ENCODE results near the gene MUSTN1. TPM values are rescaled to one million over a fixed set of nuclear protein-coding genes. Genes with fewer than 3 reads are reported as not detected.

Gene MUSTN1
- total and polyA plus RNA-seq, 2 of the 13 experiments (the other 11 are each of a cell fraction or from before 2014, with no cell fraction given), result 0.84 to 1.4 TPM

DNA sequence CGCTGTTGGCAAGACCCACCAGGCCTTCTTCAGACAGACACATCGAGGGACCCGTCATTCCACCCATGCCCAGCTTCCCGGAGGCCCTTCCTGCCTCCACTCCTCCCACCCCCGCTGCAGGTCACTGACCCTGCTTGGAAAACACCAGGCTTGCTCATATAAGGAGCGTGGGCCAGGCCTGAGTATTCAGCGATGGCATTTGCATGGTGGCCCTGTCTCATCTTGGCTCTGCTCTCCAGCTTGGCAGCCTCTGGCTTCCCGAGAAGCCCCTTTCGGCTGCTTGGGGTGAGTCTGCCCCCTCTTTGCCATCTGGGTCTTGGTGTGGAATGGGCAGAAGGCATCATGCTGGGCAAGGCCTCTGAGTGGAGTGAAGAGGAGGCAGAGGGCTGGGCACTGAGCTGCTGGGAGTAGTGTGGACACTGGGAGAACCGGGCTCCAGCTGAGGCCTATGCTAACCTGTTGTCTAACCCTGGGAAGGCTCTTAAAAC, 40.2 kb downstream of the MUSTN1 start, which contains the start of gene ITIH3:
Gene ITIH3 (plus strand): TSS at position 185 of the 488 bp plus-strand sequence. CDS start 8 bp downstream, at position 193.
- H3K9me3 ChIP-seq (ENCODE audit: low read length), result no peaks in the 10 kb centered on the region
- H3K27me3 ChIP-seq (ENCODE audit: control insufficient read depth in 1 of 2, insufficient read depth in 2 of 2, low read length in 2 of 2), result no peaks in the 10 kb centered on the region
- no peak within 1 kb of the TSS for H2AFZ ChIP-seq (ENCODE audit: low read length)
- BruUV-seq (replicated peaks), result no TSS peak
- H3K36me3 ChIP-seq (replicated peaks in 1 of 2; ENCODE audit: control insufficient read depth in 1 of 2, insufficient read depth in 2 of 2, low read length in 2 of 2), result peaks cover 12 to 24% of the 10 kb centered on the region in 2 experiments; a peak in 3 of 5 replicates
- intact Hi-C loops (cut with micrococcal nuclease; ENCODE audit: unreplicated experiment) (no loop called here), in situ Hi-C loops (cut with HindIII; ENCODE audit: extremely low pct_ligation_motif_present, low pct_unique_long_range_greater_than_20kb) (no loop called here)
- H3K4me2 ChIP-seq (ENCODE audit: low read depth, low read length), result peak within 1 kb of the TSS; percentile 93
- peaks cover 4% of the 10 kb centered on the region for H3K79me2 ChIP-seq (ENCODE audit: insufficient read depth, low read length)
- ChIA-PET CTCF (ENCODE audit: low intra/inter-chr PET ratio, low total read pairs) (no interaction called here), POLR2A (interaction anchor here (0.9 to 10.9 kb wide), 20 partner anchors 11 to 365 kb away, joined by 3 to 466 read pairs (median 4); partner anchors contain the start of genes ITIH1, ITIH4, NEK4 and SPCS1)
- H3K9ac ChIP-seq (ENCODE audit: insufficient read depth, low read depth, low read length), result peak within 1 kb of the TSS; percentile 75
- peak within 1 kb of the TSS; percentile 87 for H3K27ac ChIP-seq (ENCODE audit: extremely low read length, insufficient read depth, low read length)
- H3K4me3 ChIP-seq (replicated peaks in 1 of 3; ENCODE audit: insufficient read depth in 1 of 3, low read depth in 2 of 3, low read length in 3 of 3), result peak within 1 kb of the TSS; percentile 59 to 76 (median 76)
- FAIRE-seq (peak; percentile 4), DNase-seq (ENCODE audit: low spot score) (peak; percentile 56), ATAC-seq (peak; percentile 70)
- H3K4me1 ChIP-seq (ENCODE audit: insufficient read depth, low read length), result peaks cover 95% of the 10 kb centered on the region
- no peaks in the 10 kb centered on the region for H4K20me1 ChIP-seq (ENCODE audit: insufficient read depth, low read length)
- 0% methylated on average over 7 of the region's 10 CpGs for WGBS (ENCODE audit: low lambda C conversion rate)
- peak; percentile 50; the same call in 1 of the 2 replicates for TF ChIP-seq KDM5B (CRISPR knock-in tag; IDR thresholded peaks at IDR 0.05; ENCODE audit: borderline replicate concordance)
- TF ChIP-seq ZNF510 (CRISPR knock-in tag; IDR thresholded peaks at IDR 0.05; ENCODE audit: low read depth), result no peak
- TF ChIP-seq ZNF713 (CRISPR knock-in tag; IDR thresholded peaks at IDR 0.05), result no peak
- no peak for TF ChIP-seq ERF (CRISPR knock-in tag; IDR thresholded peaks at IDR 0.05)
- no peak for TF ChIP-seq ISX (CRISPR knock-in tag; conservative IDR thresholded peaks at IDR 0.05)
- TF ChIP-seq ZNF34 (CRISPR knock-in tag; IDR thresholded peaks at IDR 0.05; ENCODE audit: borderline replicate concordance), result no peak
- 0 out of 2 replicates have a peak, but pooled peaks have one; percentile 23 for TF ChIP-seq STAG1 (CRISPR knock-in tag; IDR thresholded peaks at IDR 0.05)
- TF ChIP-seq ZBTB38 (CRISPR knock-in tag; IDR thresholded peaks at IDR 0.05), result no peak
- TF ChIP-seq HMGA1 (CRISPR knock-in tag; conservative IDR thresholded peaks at IDR 0.05), result no peak
- TF ChIP-seq PHF5A (CRISPR knock-in tag; IDR thresholded peaks at IDR 0.05; ENCODE audit: low read depth, unreplicated experiment), result no peak
- TF ChIP-seq, protein P1, sequence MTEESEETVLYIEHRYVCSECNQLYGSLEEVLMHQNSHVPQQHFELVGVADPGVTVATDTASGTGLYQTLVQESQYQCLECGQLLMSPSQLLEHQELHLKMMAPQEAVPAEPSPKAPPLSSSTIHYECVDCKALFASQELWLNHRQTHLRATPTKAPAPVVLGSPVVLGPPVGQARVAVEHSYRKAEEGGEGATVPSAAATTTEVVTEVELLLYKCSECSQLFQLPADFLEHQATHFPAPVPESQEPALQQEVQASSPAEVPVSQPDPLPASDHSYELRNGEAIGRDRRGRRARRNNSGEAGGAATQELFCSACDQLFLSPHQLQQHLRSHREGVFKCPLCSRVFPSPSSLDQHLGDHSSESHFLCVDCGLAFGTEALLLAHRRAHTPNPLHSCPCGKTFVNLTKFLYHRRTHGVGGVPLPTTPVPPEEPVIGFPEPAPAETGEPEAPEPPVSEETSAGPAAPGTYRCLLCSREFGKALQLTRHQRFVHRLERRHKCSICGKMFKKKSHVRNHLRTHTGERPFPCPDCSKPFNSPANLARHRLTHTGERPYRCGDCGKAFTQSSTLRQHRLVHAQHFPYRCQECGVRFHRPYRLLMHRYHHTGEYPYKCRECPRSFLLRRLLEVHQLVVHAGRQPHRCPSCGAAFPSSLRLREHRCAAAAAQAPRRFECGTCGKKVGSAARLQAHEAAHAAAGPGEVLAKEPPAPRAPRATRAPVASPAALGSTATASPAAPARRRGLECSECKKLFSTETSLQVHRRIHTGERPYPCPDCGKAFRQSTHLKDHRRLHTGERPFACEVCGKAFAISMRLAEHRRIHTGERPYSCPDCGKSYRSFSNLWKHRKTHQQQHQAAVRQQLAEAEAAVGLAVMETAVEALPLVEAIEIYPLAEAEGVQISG (CRISPR knock-in tag; IDR thresholded peaks at IDR 0.05), result peak; percentile 73
- TF ChIP-seq SP2 (CRISPR knock-in tag; IDR thresholded peaks at IDR 0.05), result no peak
- TF ChIP-seq GATAD1 (CRISPR knock-in tag; IDR thresholded peaks at IDR 0.05), result peak; percentile 55
- TF ChIP-seq, protein P2, sequence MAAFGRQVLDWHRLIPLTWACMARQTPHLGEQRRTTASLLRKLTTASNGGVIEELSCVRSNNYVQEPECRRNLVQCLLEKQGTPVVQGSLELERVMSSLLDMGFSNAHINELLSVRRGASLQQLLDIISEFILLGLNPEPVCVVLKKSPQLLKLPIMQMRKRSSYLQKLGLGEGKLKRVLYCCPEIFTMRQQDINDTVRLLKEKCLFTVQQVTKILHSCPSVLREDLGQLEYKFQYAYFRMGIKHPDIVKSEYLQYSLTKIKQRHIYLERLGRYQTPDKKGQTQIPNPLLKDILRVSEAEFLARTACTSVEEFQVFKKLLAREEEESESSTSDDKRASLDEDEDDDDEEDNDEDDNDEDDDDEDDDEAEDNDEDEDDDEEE (CRISPR knock-in tag; IDR thresholded peaks at IDR 0.05), result no peak
- TF ChIP-seq TGIF2 (CRISPR knock-in tag; IDR thresholded peaks at IDR 0.05), result no peak
- TF ChIP-seq SAFB2 (CRISPR knock-in tag; IDR thresholded peaks at IDR 0.05; ENCODE audit: borderline replicate concordance, low read depth), result no peak
- peak; percentile 61; the same call in 1 of the 2 replicates for TF ChIP-seq POLR2AphosphoS5 (IDR thresholded peaks at IDR 0.05; ENCODE audit: low read depth, low read length)
- no peak for TF ChIP-seq ZNF775 (CRISPR knock-in tag; IDR thresholded peaks at IDR 0.05; ENCODE audit: borderline replicate concordance)
- TF ChIP-seq TSC22D2 (CRISPR knock-in tag; IDR thresholded peaks at IDR 0.05; ENCODE audit: borderline replicate concordance), result no peak
- no peak for TF ChIP-seq SMC3 (IDR thresholded peaks at IDR 0.05; ENCODE audit: low read length)
- TF ChIP-seq ZNF274 (CRISPR knock-in tag; IDR thresholded peaks at IDR 0.05), result peak; percentile 64; the same call in 1 of the 2 replicates
- TF ChIP-seq IKZF4 (CRISPR knock-in tag; IDR thresholded peaks at IDR 0.05; ENCODE audit: borderline replicate concordance, low read depth, not compliant biosample characterization), result no peak
- no peak; the same call in 1 of the 2 replicates for TF ChIP-seq ZNF501 (CRISPR knock-in tag; IDR thresholded peaks at IDR 0.05)
